GM19099 (cell line): Measurements from ENCODE around the gene STRA6.

Experiments
- POLR2A ChIP-seq: IDR thresholded peaks from 3 replicates; pipeline ENCODE4 v1.6.1; 2011; ENCODE audit warnings: low read depth; ENCODE audit not compliant: insufficient read length; ENCODE audit errors: extremely low read depth

Gene STRA6

GRCh38 chr15:74182131-74182530 is 20.5 kb downstream of the STRA6 start:
- TF ChIP-seq POLR2A = no peak

DNA sequence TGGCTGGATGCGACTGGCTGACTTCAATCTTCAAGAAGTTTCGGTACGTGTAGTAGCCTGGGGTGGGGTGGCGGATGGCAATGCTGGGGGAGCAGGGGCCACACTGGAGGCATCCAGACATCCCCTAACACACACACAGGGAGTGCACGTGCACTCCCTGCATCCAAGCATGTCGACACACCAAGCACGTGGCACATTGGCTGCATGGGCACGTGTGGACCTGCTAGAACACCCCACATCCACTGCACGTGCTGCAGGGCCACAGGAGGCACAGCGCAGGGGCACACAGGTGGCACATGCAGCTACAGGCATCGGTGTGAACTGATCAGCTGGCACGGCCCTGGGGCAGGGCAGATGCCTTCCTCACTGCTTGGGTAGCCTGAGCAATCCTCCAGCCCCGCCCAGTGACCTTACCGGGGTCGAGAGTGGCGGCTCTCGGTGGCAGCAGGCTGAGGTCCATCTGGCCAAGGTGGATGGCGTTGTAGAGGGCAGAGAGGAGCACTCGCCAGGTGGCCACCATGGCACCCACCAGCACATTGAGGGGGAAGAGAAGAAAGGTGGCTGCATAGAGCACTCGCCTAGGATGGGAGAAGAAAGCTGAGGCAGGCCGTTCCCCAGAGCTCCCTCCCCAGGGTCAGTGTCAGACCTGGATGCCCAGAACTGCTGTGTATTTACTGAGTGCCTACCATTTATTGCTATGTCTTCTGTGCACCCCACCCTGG is 21.5 kb downstream of the STRA6 start:
- no peak for TF ChIP-seq POLR2A

DNA sequence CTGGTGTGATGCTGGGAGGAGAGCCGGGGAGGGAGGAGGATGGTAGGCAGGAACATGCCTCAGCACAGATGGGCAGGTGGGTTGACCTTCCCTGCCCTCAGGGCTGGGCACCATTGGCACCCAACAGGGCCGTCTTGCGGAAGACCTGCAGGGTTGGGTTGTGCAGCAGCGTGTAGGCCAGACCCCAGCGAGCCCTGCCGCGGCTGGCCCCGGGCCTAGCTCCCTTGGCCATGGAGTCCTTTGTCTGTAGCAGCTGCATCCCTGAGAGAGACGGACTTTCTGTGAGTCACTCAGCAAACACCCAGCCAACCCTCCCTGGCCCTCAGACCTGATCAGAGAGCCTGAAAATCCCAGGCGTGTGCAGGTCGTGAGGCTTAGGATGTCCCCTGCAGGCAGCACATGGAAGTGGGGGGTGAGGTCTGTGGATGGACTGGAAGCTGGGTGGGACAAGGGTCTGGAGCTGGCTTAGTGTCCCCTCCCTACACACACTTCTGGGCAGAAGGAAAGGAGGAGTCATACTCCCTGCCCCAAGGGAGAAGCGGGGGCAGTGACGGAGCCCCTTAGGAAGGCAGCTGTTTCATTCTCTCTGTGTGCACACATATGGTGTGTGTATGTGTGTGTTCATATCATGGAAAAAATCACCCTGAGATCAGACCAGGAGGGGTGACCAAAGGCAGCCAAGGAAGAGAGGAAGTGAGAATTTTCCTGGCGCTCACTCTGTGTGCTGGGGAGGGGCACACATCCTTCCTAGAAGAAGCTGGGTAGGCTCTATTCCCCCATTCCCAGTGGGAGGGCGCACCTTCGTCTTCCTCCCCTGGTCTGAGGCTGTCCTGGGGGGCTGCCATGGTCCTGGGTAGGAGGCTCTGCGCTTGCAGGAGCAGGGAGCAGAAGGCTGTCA is 22.4 kb downstream of the STRA6 start:
- no peak for TF ChIP-seq POLR2A

DNA sequence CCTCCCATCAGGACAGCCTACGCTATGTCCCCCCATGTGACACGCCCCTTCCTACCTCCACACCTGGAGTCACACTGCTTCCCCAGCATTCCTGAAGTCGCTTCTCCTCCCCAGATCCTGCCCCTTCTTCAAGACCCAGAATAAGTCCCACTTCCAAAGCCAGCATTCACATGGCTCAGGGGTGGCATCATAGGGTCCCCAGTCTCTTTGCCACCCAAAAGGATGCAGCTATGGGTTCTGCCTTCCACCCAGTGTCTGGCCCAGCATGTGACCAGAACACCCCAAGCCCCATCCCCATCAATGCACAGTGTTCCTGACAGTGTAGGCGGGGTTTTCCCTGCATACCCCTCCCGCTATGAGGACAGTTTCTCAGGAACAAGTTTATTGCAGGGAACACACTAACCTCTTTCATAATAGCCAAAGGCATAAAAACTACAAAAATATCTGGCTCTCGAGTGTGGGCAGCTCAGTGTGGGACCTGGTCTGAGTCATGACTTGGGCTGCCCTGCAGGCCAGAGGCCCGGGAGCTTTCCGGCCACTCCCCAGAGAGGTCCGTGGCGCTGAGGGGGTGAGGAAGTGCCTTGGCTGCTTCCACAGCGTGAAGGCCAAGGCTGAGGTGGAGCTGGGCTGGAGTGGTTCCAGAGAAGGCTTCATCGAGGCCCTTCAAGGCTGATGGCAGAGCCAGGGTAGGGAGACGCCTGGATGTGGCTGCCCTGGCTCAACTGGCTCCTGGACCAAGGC is 23.3 kb downstream of the STRA6 start:
- TF ChIP-seq POLR2A = no peak

DNA sequence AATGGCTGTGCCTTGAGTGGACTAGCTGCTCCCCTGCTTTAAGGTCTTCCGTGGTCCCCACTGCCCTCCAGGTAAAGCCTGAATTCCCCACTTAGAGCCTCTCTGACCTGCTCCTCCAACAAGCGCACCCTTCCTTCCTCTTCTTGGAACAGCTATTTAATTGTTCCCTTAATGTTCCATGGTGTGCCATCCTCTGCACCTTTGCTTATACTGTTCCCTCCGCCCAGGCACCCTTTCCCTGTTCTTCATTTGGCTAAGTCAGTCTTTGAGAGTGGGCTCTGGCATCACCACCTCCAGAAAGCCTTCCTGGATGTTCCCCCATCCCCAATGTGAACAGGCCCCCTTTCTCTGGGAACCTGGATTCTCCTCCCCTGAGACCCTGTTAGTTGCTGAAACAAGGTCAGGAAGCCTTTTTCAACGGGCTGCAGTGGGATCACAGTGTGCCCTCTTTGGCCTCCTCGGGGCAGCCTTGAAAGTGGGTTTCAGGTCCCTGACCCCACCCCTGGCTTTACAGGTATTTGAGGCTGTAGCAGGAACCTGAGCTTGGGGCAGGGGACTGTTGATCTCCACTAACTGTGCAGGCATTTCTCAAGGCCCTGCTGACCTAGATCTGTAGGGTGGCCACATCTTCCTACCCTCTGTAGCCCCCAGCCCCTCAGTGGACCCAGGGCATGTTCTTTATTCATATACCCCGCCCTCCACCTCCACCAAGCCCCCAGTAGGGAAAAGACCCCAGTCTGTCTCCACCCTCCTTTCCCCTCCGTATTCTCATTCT is 24.1 kb downstream of the STRA6 start:
- no peak for TF ChIP-seq POLR2A

DNA sequence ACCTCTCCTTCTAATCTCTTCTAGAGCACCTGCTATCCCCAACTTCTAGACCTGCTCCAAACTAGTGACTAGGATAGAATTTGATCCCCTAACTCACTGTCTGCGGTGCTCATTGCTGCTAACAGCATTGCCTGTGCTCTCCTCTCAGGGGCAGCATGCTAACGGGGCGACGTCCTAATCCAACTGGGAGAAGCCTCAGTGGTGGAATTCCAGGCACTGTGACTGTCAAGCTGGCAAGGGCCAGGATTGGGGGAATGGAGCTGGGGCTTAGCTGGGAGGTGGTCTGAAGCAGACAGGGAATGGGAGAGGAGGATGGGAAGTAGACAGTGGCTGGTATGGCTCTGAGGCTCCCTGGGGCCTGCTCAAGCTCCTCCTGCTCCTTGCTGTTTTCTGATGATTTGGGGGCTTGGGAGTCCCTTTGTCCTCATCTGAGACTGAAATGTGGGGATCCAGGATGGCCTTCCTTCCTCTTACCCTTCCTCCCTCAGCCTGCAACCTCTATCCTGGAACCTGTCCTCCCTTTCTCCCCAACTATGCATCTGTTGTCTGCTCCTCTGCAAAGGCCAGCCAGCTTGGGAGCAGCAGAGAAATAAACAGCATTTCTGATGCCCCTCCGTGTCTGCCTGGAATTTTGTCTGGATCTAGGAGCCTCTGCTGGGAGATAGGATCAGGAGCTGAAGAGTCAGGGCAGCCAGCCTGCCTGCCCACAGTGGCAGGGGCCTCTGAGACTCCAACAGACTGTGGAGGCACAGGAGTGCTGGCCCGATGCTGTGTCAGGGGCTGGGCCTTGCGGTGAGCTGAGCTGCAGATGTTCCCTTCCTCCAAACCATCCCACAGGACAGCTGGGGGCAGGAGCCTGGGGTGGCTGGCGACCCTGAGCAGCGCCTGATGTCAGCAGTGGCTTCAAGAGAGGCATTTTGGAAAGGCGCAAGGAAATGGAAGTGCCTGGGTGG is 26.0 kb downstream of the STRA6 start:
- no peak for TF ChIP-seq POLR2A

DNA sequence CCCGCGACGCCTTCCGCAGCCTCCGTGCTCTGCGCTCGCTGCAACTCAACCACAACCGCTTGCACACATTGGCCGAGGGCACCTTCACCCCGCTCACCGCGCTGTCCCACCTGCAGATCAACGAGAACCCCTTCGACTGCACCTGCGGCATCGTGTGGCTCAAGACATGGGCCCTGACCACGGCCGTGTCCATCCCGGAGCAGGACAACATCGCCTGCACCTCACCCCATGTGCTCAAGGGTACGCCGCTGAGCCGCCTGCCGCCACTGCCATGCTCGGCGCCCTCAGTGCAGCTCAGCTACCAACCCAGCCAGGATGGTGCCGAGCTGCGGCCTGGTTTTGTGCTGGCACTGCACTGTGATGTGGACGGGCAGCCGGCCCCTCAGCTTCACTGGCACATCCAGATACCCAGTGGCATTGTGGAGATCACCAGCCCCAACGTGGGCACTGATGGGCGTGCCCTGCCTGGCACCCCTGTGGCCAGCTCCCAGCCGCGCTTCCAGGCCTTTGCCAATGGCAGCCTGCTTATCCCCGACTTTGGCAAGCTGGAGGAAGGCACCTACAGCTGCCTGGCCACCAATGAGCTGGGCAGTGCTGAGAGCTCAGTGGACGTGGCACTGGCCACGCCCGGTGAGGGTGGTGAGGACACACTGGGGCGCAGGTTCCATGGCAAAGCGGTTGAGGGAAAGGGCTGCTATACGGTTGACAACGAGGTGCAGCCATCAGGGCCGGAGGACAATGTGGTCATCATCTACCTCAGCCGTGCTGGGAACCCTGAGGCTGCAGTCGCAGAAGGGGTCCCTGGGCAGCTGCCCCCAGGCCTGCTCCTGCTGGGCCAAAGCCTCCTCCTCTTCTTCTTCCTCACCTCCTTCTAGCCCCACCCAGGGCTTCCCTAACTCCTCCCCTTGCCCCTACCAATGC is 27.1 kb downstream of the STRA6 start:
- TF ChIP-seq POLR2A = no peak

GRCh38 chr15:74174958-74175253 is 27.7 kb downstream of the STRA6 start:
- TF ChIP-seq POLR2A = no peak

GRCh38 chr15:74174219-74174957 is 28.2 kb downstream of the STRA6 start:
- TF ChIP-seq POLR2A = no peak

GRCh38 chr15:74173380-74174218 is 29.0 kb downstream of the STRA6 start, which contains the start of gene ISLR:
TSS of gene ISLR (plus strand) at chr15:74173710. CDS start at chr15:74174859, 1,149 bp downstream.
- no peak for TF ChIP-seq POLR2A

- TF ChIP-seq POLR2A = no peak
Measured at GRCh38 chr15:74172701-74173379, 29.7 kb downstream of the STRA6 start.
